ENCODE data around the gene F2. TPM values are rescaled to one million over a fixed set of nuclear protein-coding genes. Genes with fewer than 3 reads are reported as not detected.

Gene F2
- total and polyA plus RNA-seq, 2 donors (not counting 1 experiment from before 2014, with no cell fraction given), result not detected

DNA sequence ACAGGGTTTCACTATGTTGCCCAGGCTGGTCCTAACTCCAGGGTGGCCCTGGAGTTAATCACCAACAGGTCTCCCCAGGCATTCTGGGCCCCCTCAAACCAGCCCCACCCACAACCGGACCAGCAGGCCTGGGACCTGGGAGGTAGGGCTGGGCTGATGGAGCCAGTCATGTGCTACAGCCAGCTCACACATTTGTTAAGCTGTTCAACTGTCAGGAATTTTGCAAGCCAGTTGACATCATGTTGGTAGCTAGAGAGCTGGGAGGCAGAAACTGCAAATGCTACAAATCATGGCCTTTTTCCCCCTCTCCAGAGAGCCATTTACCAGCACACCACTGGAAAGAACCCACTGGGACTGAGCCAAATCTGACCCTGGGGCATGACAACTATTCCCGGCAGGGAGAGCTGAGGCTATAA, 25.4 kb upstream of the F2 start:
- no peak overlapping the region for H2AFZ ChIP-seq (ENCODE audit: insufficient read depth, low read depth, low read length, poor library complexity, severe bottlenecking)
- peaks cover 5 to 10% of the 10 kb centered on the region in 2 donors for H3K4me1 ChIP-seq (ENCODE audit: control insufficient read depth in 2 of 2, insufficient read depth in 2 of 2, low read length in 2 of 2)
- no peaks in the 10 kb centered on the region for H3K27me3 ChIP-seq (replicated peaks in 1 of 4; ENCODE audit: control extremely low read depth in 1 of 4, control insufficient read depth in 3 of 4, insufficient read depth in 4 of 4, low read length in 3 of 4)
- peaks cover 55% of the 10 kb centered on the region for H4K20me1 ChIP-seq (ENCODE audit: control insufficient read depth, insufficient read depth, low read length, poor library complexity, severe bottlenecking)
- POLR2A ChIA-PET, result no interaction called here
- no peak overlapping the region for H3K4me3 Mint-ChIP-seq
- TF ChIP-seq EZH2 (IDR thresholded peaks at IDR 0.05; ENCODE audit: borderline replicate concordance, insufficient read depth, low read depth, low read length, poor library complexity, severe bottlenecking) (no peak), CTCF (IDR thresholded peaks at IDR 0.05) (no peak)
- no peak overlapping the region for H3K4me2 ChIP-seq (replicated peaks; ENCODE audit: low read depth, low read length, poor library complexity, severe bottlenecking)
- H3K4me1 Mint-ChIP-seq, result peaks cover 11% of the 10 kb centered on the region
- DNase-seq (no peak), ATAC-seq (ENCODE audit: low read depth) (no peak)
- no peak overlapping the region for H3K27ac ChIP-seq (ENCODE audit: low read length in 2 of 2)
- H3K27ac Mint-ChIP-seq, result no peak overlapping the region
- H3K27me3 Mint-ChIP-seq, result no peaks in the 10 kb centered on the region
- CTCF ChIA-PET, result interaction anchor here (0.7 kb wide), 1 partner anchor 45 kb away, joined by 4 read pairs; no protein-coding TSS in a partner anchor
- H3K9me3 Mint-ChIP-seq (ENCODE audit: insufficient read depth), result no peaks in the 10 kb centered on the region
- peaks cover 67% of the 10 kb centered on the region for H3K79me2 ChIP-seq (ENCODE audit: control insufficient read depth, insufficient read depth, low read length)
- no peak overlapping the region for H3K4me3 ChIP-seq (ENCODE audit: control extremely low read depth in 1 of 5, extremely low read depth in 1 of 5, insufficient read depth in 1 of 5, low read depth in 2 of 5, low read length in 4 of 5)
- no peaks in the 10 kb centered on the region for H3K9me3 ChIP-seq (ENCODE audit: control extremely low read depth in 1 of 3, control insufficient read depth in 2 of 3, insufficient read depth in 1 of 3, low read length in 2 of 3)
- 92% methylated on average over 1 of the region's 2 CpGs for WGBS (ENCODE audit: insufficient coverage)
- intact Hi-C loops (cut with micrococcal nuclease), result no loop called here
- no peak overlapping the region for H3K9ac ChIP-seq (ENCODE audit: low read length)
- H3K36me3 ChIP-seq (replicated peaks in 1 of 2; ENCODE audit: control extremely low read depth in 1 of 2, control insufficient read depth in 1 of 2, extremely low read depth in 1 of 2, insufficient read depth in 2 of 2, low read length in 1 of 2), result peaks cover 6 to 57% of the 10 kb centered on the region in 2 experiments

- no peak overlapping the region for H3K9ac ChIP-seq (ENCODE audit: low read length)
Observed at GRCh38 chr11:46694072-46694471, 24.9 kb upstream of the F2 start.

More at GRCh38 chr11:46694072-46694471, 24.9 kb upstream of the F2 start:
- intact Hi-C loops (cut with micrococcal nuclease), result no loop called here
- Histone ChIP-seq H3K9me3 (ENCODE audit: control extremely low read depth in 1 of 3, control insufficient read depth in 2 of 3, insufficient read depth in 1 of 3, low read length in 2 of 3) (no peaks in the 10 kb centered on the region), H3K27ac (ENCODE audit: low read length in 2 of 2) (no peak overlapping the region), H3K4me3 (ENCODE audit: control extremely low read depth in 1 of 5, extremely low read depth in 1 of 5, insufficient read depth in 1 of 5, low read depth in 2 of 5, low read length in 4 of 5) (no peak overlapping the region), H2AFZ (ENCODE audit: insufficient read depth, low read depth, low read length, poor library complexity, severe bottlenecking) (no peak overlapping the region), H3K4me1 (ENCODE audit: control insufficient read depth in 2 of 2, insufficient read depth in 2 of 2, low read length in 2 of 2) (peaks cover 10 to 15% of the 10 kb centered on the region in 2 donors), H3K36me3 (replicated peaks in 1 of 2; ENCODE audit: control extremely low read depth in 1 of 2, control insufficient read depth in 1 of 2, extremely low read depth in 1 of 2, insufficient read depth in 2 of 2, low read length in 1 of 2) (peaks cover 6 to 55% of the 10 kb centered on the region in 2 experiments), H4K20me1 (ENCODE audit: control insufficient read depth, insufficient read depth, low read length, poor library complexity, severe bottlenecking) (peaks cover 60% of the 10 kb centered on the region), H3K27me3 (replicated peaks in 1 of 4; ENCODE audit: control extremely low read depth in 1 of 4, control insufficient read depth in 3 of 4, insufficient read depth in 4 of 4, low read length in 3 of 4) (no peaks in the 10 kb centered on the region), H3K79me2 (ENCODE audit: control insufficient read depth, insufficient read depth, low read length) (peaks cover 71% of the 10 kb centered on the region), H3K4me2 (replicated peaks; ENCODE audit: low read depth, low read length, poor library complexity, severe bottlenecking) (no peak overlapping the region)
- TF ChIP-seq CTCF (IDR thresholded peaks at IDR 0.05) (no peak), EZH2 (IDR thresholded peaks at IDR 0.05; ENCODE audit: borderline replicate concordance, insufficient read depth, low read depth, low read length, poor library complexity, severe bottlenecking) (no peak)
- H3K4me1 Mint-ChIP-seq, result peaks cover 16% of the 10 kb centered on the region
- H3K27ac Mint-ChIP-seq, result no peak overlapping the region
- CTCF ChIA-PET, result no interaction called here
- no peak overlapping the region for H3K4me3 Mint-ChIP-seq
- no peaks in the 10 kb centered on the region for H3K27me3 Mint-ChIP-seq
- DNase-seq, result no peak
- H3K9me3 Mint-ChIP-seq (ENCODE audit: insufficient read depth), result no peaks in the 10 kb centered on the region
- 100% methylated on average over 6 of the region's 6 CpGs for WGBS (ENCODE audit: insufficient coverage)
- ATAC-seq (ENCODE audit: low read depth), result no peak
- POLR2A ChIA-PET, result no interaction called here

Measured in B cell (primary cell).